Measurements from ENCODE around the gene LDHB.

GRCh38 chr12:21666722-21667121, 9.1 kb upstream of the LDHB start:
- TF ChIP-seq EZH2 (IDR thresholded peaks at IDR 0.05; ENCODE audit: insufficient read depth, low read length): no peak
- TF ChIP-seq CTCF (IDR thresholded peaks at IDR 0.05; ENCODE audit: insufficient read depth, low read depth, low read length): no peak

Data from astrocyte (in vitro differentiated cells and primary cell).